GM18951 (cell line): ENCODE measurements around the gene WDR55.
"Not testable (repeated sequence)": the region's sequence is repeated elsewhere in the genome, so short reads cannot be mapped to it uniquely, and the experiment has no call there.

ENCODE experiments used
- POLR2A ChIP-seq: IDR thresholded peaks from 4 replicates; pipeline ENCODE4 v1.6.1; 2011; ENCODE audit warnings: mild to moderate bottlenecking; ENCODE audit not compliant: insufficient read length, insufficient read depth; ENCODE audit errors: extremely low read depth
- in situ Hi-C: fragments of 300-500 bp; cut with MboI; formaldehyde crosslinking; loops from one replicate; pipeline ENCODE4 v1.12.0; 2022; ENCODE audit warnings: low sequenced_read_pairs, mixed read lengths, inconsistent platforms; ENCODE audit not compliant: unreplicated experiment

The WDR55 gene, protein sequence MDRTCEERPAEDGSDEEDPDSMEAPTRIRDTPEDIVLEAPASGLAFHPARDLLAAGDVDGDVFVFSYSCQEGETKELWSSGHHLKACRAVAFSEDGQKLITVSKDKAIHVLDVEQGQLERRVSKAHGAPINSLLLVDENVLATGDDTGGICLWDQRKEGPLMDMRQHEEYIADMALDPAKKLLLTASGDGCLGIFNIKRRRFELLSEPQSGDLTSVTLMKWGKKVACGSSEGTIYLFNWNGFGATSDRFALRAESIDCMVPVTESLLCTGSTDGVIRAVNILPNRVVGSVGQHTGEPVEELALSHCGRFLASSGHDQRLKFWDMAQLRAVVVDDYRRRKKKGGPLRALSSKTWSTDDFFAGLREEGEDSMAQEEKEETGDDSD

DNA sequence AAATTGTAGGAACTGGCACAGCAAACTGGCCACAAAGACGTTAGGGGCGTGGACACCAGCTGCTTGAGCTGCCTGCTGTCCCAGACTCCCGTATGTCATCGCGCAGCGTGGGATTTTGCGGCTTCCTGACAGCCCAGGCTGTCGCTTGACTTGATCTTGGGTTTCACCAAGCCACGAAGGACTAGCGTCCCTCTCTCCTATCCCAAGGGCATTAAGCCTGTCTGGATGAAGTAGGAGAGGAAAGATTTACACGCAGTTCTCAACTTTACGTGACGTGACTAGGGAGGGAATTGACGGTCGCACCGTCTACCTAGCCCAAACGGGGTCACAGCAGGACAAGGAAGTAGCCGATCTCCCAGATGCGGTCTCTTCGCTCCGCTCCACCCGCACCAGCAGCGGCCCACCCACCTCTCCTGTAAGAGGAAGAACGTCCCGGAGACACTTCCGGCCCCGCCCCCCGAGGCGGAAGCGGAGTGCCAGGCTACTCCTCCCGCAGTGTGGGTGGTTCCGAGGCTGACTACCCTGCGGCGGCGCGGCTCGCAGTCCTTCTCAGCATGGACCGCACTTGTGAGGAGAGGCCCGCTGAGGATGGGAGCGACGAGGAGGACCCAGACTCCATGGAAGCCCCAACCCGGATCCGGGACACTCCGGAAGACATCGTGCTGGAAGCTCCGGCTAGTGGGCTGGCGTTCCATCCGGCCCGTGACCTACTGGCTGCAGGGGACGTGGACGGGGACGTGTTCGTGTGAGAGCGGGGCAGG is at the start of gene WDR55:
Gene WDR55 (plus strand): TSS at position 546 of the 761 bp plus-strand sequence. CDS start 9 bp downstream, at position 555.
- in situ Hi-C loops: no loop called here
- peak; percentile 95 for TF ChIP-seq POLR2A

DNA sequence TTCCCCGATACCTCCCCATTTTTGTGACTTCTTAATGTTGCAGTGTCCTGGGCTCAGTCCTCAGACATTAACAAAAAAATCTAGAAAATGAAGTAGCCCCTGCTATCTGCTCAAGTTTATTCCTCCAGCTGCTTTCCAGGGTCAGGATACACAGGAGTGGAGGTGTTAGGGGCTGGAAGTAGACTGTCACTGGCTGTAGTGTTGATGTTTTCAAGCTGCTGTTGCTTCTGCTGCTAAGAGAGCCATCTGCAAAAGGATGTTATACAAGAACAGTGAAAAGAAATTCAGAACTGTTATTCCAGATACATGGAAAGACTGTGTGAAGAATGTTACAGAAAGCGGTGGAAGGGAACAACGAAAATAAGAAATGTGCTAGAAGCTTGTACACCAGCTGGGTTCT is 42.4 kb upstream of the WDR55 start:
- in situ Hi-C loops: no loop called here

DNA sequence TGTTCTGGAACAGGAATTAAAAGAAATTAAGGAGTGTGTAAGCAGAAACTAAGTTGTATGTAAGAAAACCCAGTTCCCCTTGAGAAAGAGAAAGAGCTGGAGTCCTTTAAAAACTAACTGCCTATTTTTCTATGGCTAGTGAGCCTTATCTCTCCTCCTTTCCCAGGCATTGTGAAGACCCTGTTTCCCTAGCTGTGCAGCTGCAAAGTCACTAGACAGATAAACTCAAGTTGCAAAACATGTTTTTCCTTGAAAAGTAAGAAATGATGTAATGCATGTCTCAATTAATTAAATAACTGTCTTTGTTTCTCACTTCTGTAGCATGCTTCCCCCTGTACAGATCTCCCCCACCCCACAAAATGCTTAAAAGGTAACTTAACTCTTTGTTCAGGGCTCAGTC is 41.6 kb upstream of the WDR55 start:
- in situ Hi-C loops: not testable (repeated sequence)

More for the DNA sequence above, 42.4 kb upstream of the WDR55 start:
- TF ChIP-seq POLR2A: no peak

DNA sequence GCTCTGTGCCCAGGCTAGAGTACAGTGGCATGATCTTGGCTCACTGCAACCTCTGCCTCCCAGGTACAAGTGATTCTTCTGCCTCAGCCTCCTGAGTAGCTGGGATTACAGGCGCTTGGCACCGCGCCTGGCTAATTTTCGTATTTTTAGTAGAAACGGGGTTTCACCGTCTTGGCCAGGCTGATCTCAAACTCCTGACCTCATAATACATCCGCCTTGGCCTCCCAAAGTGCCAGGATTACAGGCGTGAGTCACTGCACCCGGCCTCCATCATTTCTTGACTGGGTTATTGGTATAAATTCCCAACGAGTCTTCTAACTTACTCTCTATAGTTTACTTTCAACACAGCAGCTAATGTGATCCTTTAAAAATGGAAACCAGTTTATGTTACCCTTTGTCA is 39.8 kb upstream of the WDR55 start:
- in situ Hi-C loops: not testable (repeated sequence)

DNA sequence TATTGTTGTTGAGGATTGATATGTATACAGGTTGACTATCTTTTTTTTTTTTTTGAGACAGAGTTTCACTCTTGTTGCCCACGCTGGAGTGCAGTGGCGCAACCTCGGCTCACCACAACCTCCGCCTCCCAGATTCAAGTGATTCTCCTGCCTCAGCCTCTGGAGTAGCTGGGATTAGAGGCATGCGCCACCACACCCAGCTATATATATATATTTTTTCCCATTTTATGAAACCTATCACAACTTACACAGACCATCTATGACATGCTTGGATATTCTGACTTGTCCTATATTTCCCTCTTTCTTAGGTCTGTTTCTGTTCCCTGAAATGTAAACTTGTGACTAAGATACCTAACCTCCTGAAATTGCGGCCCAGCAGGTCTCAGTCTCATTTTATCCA is 36.7 kb upstream of the WDR55 start:
- in situ Hi-C loops: no loop called here
- TF ChIP-seq POLR2A: no peak

DNA sequence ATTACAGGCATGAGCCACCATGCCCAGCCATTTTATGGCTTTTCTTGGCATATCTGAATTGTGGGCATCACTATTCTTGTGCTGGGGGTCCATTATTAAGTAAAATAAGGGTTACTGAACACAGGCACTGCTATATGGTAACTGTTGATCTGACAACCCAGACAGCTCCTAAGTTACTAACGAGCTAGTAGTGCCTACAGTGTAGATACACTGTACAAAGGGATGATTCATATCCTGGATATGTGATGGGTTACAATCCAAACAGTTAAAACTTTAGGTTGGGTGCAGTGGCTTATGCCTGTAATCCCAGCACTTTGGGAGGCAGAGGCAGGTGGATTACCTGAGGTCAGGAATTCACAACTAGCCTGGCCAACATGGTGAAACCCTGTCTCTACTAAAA is 36.0 kb upstream of the WDR55 start:
- TF ChIP-seq POLR2A: no peak
- in situ Hi-C loops: no loop called here

DNA sequence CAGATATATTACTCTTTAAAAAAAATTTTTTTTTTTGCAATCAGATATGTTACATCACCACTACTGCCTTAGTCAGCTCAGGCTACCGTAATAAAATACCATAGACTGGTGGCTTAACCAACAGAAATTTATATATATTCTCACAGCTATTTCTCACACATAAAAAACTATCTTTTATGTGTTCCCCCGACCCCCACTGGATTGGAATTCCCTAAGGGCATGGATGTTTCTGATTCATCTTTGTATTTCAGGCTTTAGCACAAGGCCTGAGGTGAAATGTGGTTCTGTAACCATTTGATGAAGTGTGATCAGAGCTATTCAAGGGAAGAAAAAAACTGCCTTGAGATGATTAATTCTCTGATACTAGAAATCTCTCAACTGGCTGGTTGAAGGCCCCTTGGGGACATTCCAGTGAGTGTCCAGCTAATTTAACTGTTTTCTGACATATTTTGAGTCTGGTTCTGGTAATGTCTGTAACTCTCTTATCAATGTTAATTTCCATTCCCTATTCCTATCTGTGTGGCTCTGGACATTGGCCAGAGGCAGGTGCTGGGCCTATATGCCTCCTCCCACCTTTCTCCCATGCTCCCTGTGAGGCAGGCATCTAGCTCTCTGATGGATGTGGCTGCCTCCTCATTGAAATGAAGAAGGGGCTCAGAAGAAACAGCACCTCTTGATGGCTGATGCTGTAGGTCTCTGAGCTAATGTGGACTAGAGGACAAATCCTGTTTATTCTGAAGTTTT is 34.2 kb upstream of the WDR55 start:
- no peak for TF ChIP-seq POLR2A
- in situ Hi-C loops: no loop called here

DNA sequence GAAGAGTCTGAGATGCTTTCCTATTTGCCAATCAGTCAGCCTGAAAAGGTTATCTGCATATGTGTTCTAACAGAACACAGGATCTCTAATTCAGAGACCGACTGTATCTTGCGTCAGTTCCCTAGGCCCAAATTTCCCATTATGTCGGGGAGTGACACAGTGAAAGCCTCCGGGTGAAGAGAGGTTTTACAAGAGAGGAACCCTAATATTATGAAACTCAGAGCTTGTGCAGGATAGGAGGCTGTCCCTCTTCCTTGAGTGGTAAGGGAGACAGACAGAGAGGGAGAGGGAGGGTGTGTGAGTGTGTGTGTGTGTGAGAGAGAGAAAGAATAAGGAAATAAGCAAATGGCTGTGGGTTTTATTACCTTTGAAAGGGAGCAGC is 33.7 kb upstream of the WDR55 start:
- no peak for TF ChIP-seq POLR2A
- in situ Hi-C loops: no loop called here

DNA sequence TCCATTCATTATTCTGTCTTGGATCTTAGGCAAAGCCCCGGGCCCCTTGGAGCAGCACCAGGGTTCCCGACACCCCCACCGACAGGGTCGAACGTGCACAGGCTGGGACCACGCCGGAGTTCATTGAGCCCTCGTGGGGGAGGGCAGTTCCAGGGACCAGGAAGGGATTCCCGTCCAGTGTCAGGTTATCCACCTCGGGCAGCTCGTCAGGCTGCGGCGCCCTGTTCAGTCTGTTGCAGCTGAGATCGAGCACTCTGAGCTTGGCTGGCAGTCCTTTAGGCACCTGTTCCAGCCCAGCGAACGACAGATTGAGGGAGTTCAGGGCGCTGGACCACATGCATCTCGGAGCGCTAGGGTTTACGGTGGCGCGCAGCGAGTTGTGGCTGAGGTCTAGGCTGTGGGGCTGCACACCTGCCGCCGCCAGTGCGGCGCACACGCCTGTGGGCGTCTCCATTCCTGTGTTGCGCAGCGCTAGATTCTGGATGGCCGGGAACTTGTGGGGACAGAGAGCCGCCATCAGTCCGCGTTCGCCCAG is 32.8 kb upstream of the WDR55 start:
- in situ Hi-C loops: no loop called here
- TF ChIP-seq POLR2A: no peak

DNA sequence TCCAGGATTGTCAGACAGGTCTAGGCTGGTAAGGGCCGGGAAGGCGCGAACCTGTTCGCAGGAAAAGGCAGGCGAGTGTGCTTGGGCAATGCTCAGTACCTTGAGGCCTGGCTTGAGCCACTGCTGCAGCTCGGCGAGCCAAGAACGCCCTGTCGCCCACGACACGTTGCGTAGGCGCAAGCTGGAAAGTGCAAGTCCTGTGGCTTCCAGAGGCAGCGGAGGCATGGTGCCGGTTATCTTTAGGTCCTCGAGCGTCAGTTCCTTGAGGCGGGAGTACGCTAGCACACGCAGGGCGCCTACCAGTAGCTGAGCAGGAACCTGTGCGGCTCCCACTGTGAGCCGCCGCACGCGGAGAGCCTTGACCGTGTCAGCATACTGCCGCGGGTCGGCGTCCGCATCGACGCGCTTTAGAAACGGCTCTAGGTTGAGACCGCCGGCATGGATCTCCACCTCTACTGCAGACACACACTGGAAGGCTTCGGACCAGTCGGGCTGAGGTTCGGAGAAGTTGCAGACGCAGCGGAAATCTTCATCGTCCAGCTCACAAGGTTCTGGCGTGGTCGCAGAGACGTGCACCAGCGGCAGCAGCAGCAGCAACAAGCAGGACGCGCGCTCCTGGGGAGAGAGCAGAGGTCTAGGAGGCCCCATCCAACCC is 32.2 kb upstream of the WDR55 start:
- in situ Hi-C loops: no loop called here
- peak; percentile 24 for TF ChIP-seq POLR2A

DNA sequence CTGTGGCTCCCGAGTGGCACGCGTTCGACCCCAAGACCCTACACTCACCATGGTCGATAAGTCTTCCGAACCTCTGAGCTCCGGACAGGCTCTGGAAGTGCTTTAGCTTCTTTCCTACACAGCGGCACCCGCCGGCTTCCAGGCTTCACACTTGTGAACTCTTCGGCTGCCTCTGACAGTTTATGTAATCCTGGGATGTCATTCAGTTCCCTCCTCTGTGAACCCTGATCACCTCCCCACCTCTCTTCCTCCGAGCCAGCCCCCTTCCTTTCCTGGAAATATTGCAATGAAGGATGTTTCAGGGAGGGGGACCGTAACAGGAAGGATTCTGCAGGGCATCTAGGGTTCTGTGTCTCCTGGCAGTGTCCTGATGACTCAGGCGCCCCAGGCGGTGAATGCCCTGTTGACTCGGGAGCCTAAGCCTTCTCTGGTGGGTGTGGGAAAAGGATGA is 31.7 kb upstream of the WDR55 start, which contains the start of gene CD14:
Gene CD14 (minus strand): TSS at position 155 of the 451 bp plus-strand sequence. CDS start 104 bp downstream, at position 51.
- no peak for TF ChIP-seq POLR2A
- in situ Hi-C loops: no loop called here

DNA sequence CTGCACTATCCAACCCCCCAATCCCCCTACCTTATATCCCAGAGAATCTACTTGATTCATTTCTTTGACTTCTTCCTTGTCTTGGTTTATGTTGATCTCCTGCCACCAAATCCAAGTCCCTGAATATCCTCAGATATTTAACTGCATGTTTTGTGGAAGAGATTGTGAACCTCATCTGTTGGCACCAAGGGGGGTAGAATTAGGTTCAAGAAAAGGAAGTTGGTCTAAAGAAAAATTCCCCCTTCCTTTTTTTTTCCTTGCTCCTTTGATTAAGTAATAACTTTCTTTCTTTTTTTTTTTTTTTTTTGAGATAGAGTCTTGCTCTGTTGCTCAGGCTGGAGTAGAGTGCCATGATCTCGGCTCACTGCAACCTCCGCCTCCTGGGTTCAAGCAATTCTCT is 31.2 kb upstream of the WDR55 start:
- in situ Hi-C loops: no loop called here
- TF ChIP-seq POLR2A: no peak

DNA sequence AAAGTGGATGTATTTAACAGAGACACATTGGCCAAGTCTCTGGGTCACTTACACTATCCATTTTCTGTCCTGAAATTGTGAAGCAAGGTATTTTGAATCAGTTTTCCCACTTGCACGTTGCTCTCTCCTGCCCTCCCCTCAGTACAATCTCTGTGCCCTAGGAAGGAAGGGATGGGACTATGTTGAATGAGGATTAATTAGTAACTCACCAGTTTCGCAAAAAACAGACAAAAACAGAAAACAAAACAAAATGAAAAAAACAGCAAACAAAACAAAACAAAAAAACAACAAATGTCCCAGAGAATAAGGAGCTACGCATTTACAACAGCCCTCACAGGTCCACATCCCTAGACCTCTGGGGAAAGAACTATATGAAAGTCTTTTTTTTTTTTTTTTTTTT is 30.6 kb upstream of the WDR55 start:
- no peak for TF ChIP-seq POLR2A
- in situ Hi-C loops: no loop called here
